ENCODE results near the gene POLE2.

- no peak for TF ChIP-seq CTCF (IDR thresholded peaks at IDR 0.05)
- TF ChIP-seq POLR2A (IDR thresholded peaks at IDR 0.05), result no peak
Measured at GRCh38 chr14:49637534-49638078, 50.4 kb downstream of the POLE2 start.
